GM12878 (cell line): Measurements from ENCODE around the gene TBX15. TPM values are rescaled to one million over a fixed set of nuclear protein-coding genes. Genes with fewer than 3 reads are reported as not detected.

Source experiments
- ATAC-seq: fragments of 200-7000 bp; cut with Tn5 transposase; 3 replicates; pipeline ENCODE4 v1.9.1; 2020; ENCODE audit warnings: mild to moderate bottlenecking, moderate library complexity
- BruUV-seq: library from RNA; stranded (reverse); fragments of 400-500 nt; replicated peaks from 2 replicates; lab custom pipeline; 2021; lab: Mats Ljungman, UMichigan
- CTCF ChIA-PET: fragments of 300-600 bp; sonication (Branson Sonifier 250); formaldehyde crosslinking; extraction: SDS; loops from one replicate; lab custom pipeline; 2021; ENCODE audit warnings: inconsistent platforms; lab: Yijun Ruan, JAX
- POLR2A ChIA-PET: fragments of 350-600 bp; formaldehyde crosslinking; extraction: SDS; loops from one replicate; lab custom pipeline; 2021; ENCODE audit warnings: inconsistent platforms; lab: Charles Lee
- RAD21 ChIA-PET: fragments of 300-600 bp; sonication (Branson Sonifier 250); formaldehyde crosslinking; loops from one replicate; lab custom pipeline; 2023; ENCODE audit warnings: antibody characterized with exemption; ENCODE audit not compliant: unreplicated experiment; lab: Charles Lee
- SMC1A ChIA-PET: fragments of 300-600 bp; sonication (Branson Sonifier 250); formaldehyde crosslinking; loops from one replicate; lab custom pipeline; 2023; ENCODE audit not compliant: unreplicated experiment, uncharacterized antibody; lab: Charles Lee
- DNase-seq: peaks from one replicate; pipeline ENCODE4 v3.0.0-alpha.2; 2011; ENCODE audit warnings: low read depth, low spot score
- FAIRE-seq: peaks from 3 replicates; lab custom pipeline; 2011; peaks lifted over from hg19 to GRCh38; lab: Jason Lieb, UNC
- H2AFZ ChIP-seq: 2 replicates; pipeline ENCODE4 v1.6.0; 2011; ENCODE audit warnings: low read depth, low read length, control low read depth; ENCODE audit not compliant: control insufficient read depth
- H3K27ac ChIP-seq: 2 replicates; pipeline ENCODE4 v1.5.1; 2011; ENCODE audit warnings: control low read depth; ENCODE audit not compliant: control insufficient read depth, insufficient read depth
- H3K27me3 ChIP-seq, 2 experiments: replicated peaks in 1 of 2; 2 replicates each; pipeline versions ENCODE4 v1.6.0 to v1.6.1; 2011; ENCODE audit warnings: low read length in 1 of 2; ENCODE audit not compliant: control insufficient read depth in 2 of 2, insufficient read depth in 2 of 2
- H3K36me3 ChIP-seq, 2 experiments: 2 replicates each; pipeline ENCODE4 v1.5.1; 2011; ENCODE audit warnings: low read length in 1 of 2; ENCODE audit not compliant: control insufficient read depth in 2 of 2, insufficient read depth in 2 of 2
- H3K4me1 ChIP-seq: 2 replicates; pipeline ENCODE4 v1.6.1; 2011; ENCODE audit warnings: mild to moderate bottlenecking, low read length, moderate library complexity, mixed read lengths; ENCODE audit not compliant: control insufficient read depth, insufficient read depth
- H3K4me2 ChIP-seq: 2 replicates; pipeline ENCODE4 v1.6.0; 2011; ENCODE audit warnings: control low read depth; ENCODE audit not compliant: control insufficient read depth, insufficient read depth
- H3K4me3 ChIP-seq: fragments of 200-600 bp; sonication (generic); 2 replicates; pipeline ENCODE4 v1.5.1; 2016
- H3K79me2 ChIP-seq: 2 replicates; pipeline ENCODE4 v1.6.0; 2011; ENCODE audit warnings: low read length; ENCODE audit not compliant: control insufficient read depth, insufficient read depth
- H3K9ac ChIP-seq: 2 replicates; pipeline ENCODE4 v1.8.0; 2011; ENCODE audit warnings: low read length, control low read depth, mixed read lengths; ENCODE audit not compliant: control insufficient read depth, insufficient read depth
- H3K9me3 ChIP-seq: replicated peaks from 3 replicates; pipeline ENCODE4 v1.5.1; 2011; ENCODE audit warnings: mild to moderate bottlenecking, low read length; ENCODE audit not compliant: control insufficient read depth, insufficient read depth
- H4K20me1 ChIP-seq: 2 replicates; pipeline ENCODE4 v1.6.0; 2011; ENCODE audit not compliant: control insufficient read depth, insufficient read depth
- BMI1 ChIP-seq: fragments of 450-650 bp; IDR thresholded peaks from 2 replicates; pipeline ENCODE4 v1.6.1; 2016; ENCODE audit warnings: mild to moderate bottlenecking, moderate library complexity, borderline replicate concordance
- CBFB ChIP-seq: IDR thresholded peaks from 2 replicates; pipeline ENCODE4 v1.6.1; 2016; ENCODE audit warnings: antibody characterized with exemption, low read depth
- CHD4 ChIP-seq: fragments of 200-600 bp; sonication (generic); IDR thresholded peaks from 2 replicates; pipeline ENCODE4 v1.6.1; 2016; ENCODE audit warnings: mild to moderate bottlenecking
- ESRRA ChIP-seq: IDR thresholded peaks from 2 replicates; pipeline ENCODE4 v1.6.1; 2012; ENCODE audit warnings: mild to moderate bottlenecking, low read length, improper control_type of control experiment
- EZH2 ChIP-seq: IDR thresholded peaks from 2 replicates; pipeline ENCODE4 v1.6.1; 2012; ENCODE audit warnings: low read depth, mild to moderate bottlenecking, control low read depth, inconsistent platforms, low read length, borderline replicate concordance; ENCODE audit not compliant: control insufficient read depth
- FOS ChIP-seq: IDR thresholded peaks from 3 replicates; pipeline ENCODE4 v1.6.1; 2011; ENCODE audit warnings: borderline replicate concordance; ENCODE audit not compliant: insufficient read length; ENCODE audit errors: extremely low read depth
- HCFC1 ChIP-seq: fragments of 150-350 bp; IDR thresholded peaks from 2 replicates; pipeline ENCODE4 v1.6.1; 2014; ENCODE audit warnings: low read length
- IRF3 ChIP-seq: fragments of 450-650 bp; IDR thresholded peaks from 2 replicates; pipeline ENCODE4 v1.6.1; 2014; ENCODE audit warnings: mild to moderate bottlenecking
- IRF4 ChIP-seq: IDR thresholded peaks from 2 replicates; pipeline ENCODE4 v1.6.1; 2011; ENCODE audit warnings: low read depth, low read length
- KAT2A ChIP-seq: conservative IDR thresholded peaks from 2 replicates; pipeline ENCODE4 v1.6.1; 2011; ENCODE audit warnings: low read depth, low read length; ENCODE audit not compliant: control insufficient read depth
- MTA3 ChIP-seq: IDR thresholded peaks from 2 replicates; pipeline ENCODE4 v1.6.1; 2012; ENCODE audit warnings: low read length, inconsistent platforms, borderline replicate concordance
- NR2C1 ChIP-seq: fragments of 450-650 bp; IDR thresholded peaks from 2 replicates; pipeline ENCODE4 v1.6.1; 2017; ENCODE audit warnings: antibody characterized with exemption, mild to moderate bottlenecking, moderate library complexity
- PAX5 ChIP-seq: IDR thresholded peaks from 2 replicates; pipeline ENCODE4 v1.6.1; 2011; ENCODE audit warnings: low read depth, low read length, borderline replicate concordance
- REST ChIP-seq: IDR thresholded peaks from 2 replicates; pipeline ENCODE4 v1.6.1; 2012; ENCODE audit warnings: mild to moderate bottlenecking, low read depth, low read length
- ZBTB11 ChIP-seq: fragments of 450-650 bp; formaldehyde crosslinking; IDR thresholded peaks from 2 replicates; pipeline ENCODE4 v1.5.0; 2022; ENCODE audit warnings: mild to moderate bottlenecking, missing genetic modification characterization
- ZNF274 ChIP-seq: IDR thresholded peaks from one replicate; pipeline ENCODE4 v1.8.0; 2011; ENCODE audit not compliant: insufficient read length, insufficient read depth
- WGBS: methylation state at CpG from one replicate; pipeline ENCODE4 v1.1.6; 2016; ENCODE audit warnings: low lambda C conversion rate; ENCODE audit not compliant: insufficient replicate concordance, insufficient coverage; ENCODE audit errors: missing lambda C conversion rate; 5-methylcytosine and 5-hydroxymethylcytosine counted together
- in situ Hi-C: fragments of 300-500 bp; cut with MboI; formaldehyde crosslinking; loops from 9 replicates; pipeline ENCODE4 v1.14.3; 2018; ENCODE audit warnings: mixed read lengths
- intact Hi-C: fragments of 100-400 bp; cut with micrococcal nuclease; formaldehyde crosslinking; loops from one replicate; pipeline ENCODE4 v1.14.2; 2022; ENCODE audit not compliant: unreplicated experiment
- polyA plus RNA-seq, 11 experiments: library from polyadenylated mRNA; depleted of rRNA in 4 of 11; unstranded in 6 of 11; stranded (reverse) in 5 of 11; fragments of >200 nt; fragmentation: Nextera tagmentation in 4 of 11; fragmentation: Illumina TruSeq in 1 of 11; extraction: Ambion mirVana in 4 of 11; extraction: Trizol in 1 of 11; gene quantifications; 1 replicate in 1 of 11; 2 replicates in 10 of 11; pipeline versions ENCODE4 v1.2.1 to v1.2.3, GENCODE V29; 2011 to 2016; ENCODE audit warnings: inconsistent platforms in 2 of 11, missing spikeins in 2 of 11, low read depth in 1 of 11
- total RNA-seq, 4 experiments: library from RNA; depleted of rRNA in 3 of 4; stranded (reverse); fragments of >200 nt in 3 of 4; fragmentation: Illumina TruSeq in 1 of 4; extraction: Trizol in 1 of 4; gene quantifications; 2 replicates each; pipeline versions ENCODE4 v1.2.1 to v1.2.3, GENCODE V29; 2013 to 2021

The TBX15 gene
- total and polyA plus RNA-seq, 10 of the 15 experiments (the other 5 are each of a cell fraction or from before 2014, with no cell fraction given) = 0.64 to 9.4 (median 0.99) TPM

- RAD21 ChIA-PET = no interaction called here
- Histone ChIP-seq H3K9ac (no peak overlapping the region), H4K20me1 (no peaks in the 10 kb centered on the region), H3K4me3 (no peak overlapping the region), H3K4me2 (no peak overlapping the region), H3K36me3 (no peaks in the 10 kb centered on the region), H3K79me2 (no peaks in the 10 kb centered on the region), H3K9me3 (peaks cover 4% of the 10 kb centered on the region; the same call in 1 of the 3 replicates), H3K27me3 (peaks cover 14 to 19% of the 10 kb centered on the region in 2 experiments), H3K27ac (no peak overlapping the region), H3K4me1 (no peaks in the 10 kb centered on the region; the same call in 1 of the 2 replicates), H2AFZ (no peak overlapping the region)
- no peak for FAIRE-seq
- CTCF ChIA-PET = interaction anchor here (1.5 to 1.8 kb wide), 2 partner anchors 9 to 74 kb away, joined by 3 to 5 read pairs; no protein-coding TSS in a partner anchor
- POLR2A ChIA-PET = no interaction called here
- BruUV-seq = no TSS peak
- SMC1A ChIA-PET = no interaction called here
- intact Hi-C loops = loop anchor here (5.0 to 10.0 kb wide), 2 partner anchors 92 to 540 kb away; no protein-coding TSS in a partner anchor
- WGBS = 39% methylated on average over 2 of the region's 2 CpGs
- in situ Hi-C loops = no loop called here
- TF ChIP-seq FOS (no peak), REST (no peak), BMI1 (no peak), IRF3 (no peak), ZNF274 (no peak), CBFB (no peak), CHD4 (no peak), ZBTB11 (CRISPR knock-in tag) (no peak), NR2C1 (no peak), IRF4 (no peak), KAT2A (no peak), MTA3 (no peak), EZH2 (no peak), ESRRA (no peak), HCFC1 (no peak), PAX5 (no peak)
- no peak for ATAC-seq
- DNase-seq = no peak
Measured at GRCh38 chr1:119004781-119005180, 16.6 kb upstream of the TBX15 start.
